Fibroblast of lung (primary cell): ENCODE measurements around the gene NUDT21. TPM values are rescaled to one million over a fixed set of nuclear protein-coding genes. Genes with fewer than 3 reads are reported as not detected.
"Not testable (repeated sequence)": the region's sequence is repeated elsewhere in the genome, so short reads cannot be mapped to it uniquely, and the experiment has no call there.

ENCODE experiments used
- DNase-seq, 2 donors: peaks; one replicate each; pipeline versions ENCODE4 v3.0.0 to v3.0.0-alpha.2; 2010; ENCODE audit warnings: low read depth in 2 of 2
- H2AFZ ChIP-seq: 2 replicates; pipeline ENCODE4 v1.5.1; 2012; ENCODE audit warnings: low read length, control low read depth, inconsistent platforms
- H3K27ac ChIP-seq: 2 replicates; pipeline ENCODE4 v1.5.1; 2011; ENCODE audit warnings: low read length, control low read depth; ENCODE audit not compliant: insufficient read depth
- H3K27me3 ChIP-seq: 2 replicates; pipeline ENCODE4 v1.5.1; 2011; ENCODE audit warnings: mild to moderate bottlenecking, low read length; ENCODE audit not compliant: control insufficient read depth, insufficient read depth
- H3K36me3 ChIP-seq: 2 replicates; pipeline ENCODE4 v1.5.1; 2011; ENCODE audit warnings: low read length; ENCODE audit not compliant: control insufficient read depth, insufficient read depth
- H3K4me1 ChIP-seq: 2 replicates; pipeline ENCODE4 v1.5.1; 2011; ENCODE audit warnings: low read length; ENCODE audit not compliant: control insufficient read depth, insufficient read depth; ENCODE audit errors: extremely low read depth
- H3K4me2 ChIP-seq: 2 replicates; pipeline ENCODE4 v1.5.1; 2011; ENCODE audit warnings: low read length, control low read depth; ENCODE audit not compliant: insufficient read depth; ENCODE audit errors: extremely low read depth
- H3K4me3 ChIP-seq, 4 experiments: fragments of 200-600 bp in 1 of 4; sonication (generic) in 1 of 4; replicated peaks in 1 of 4; 2 replicates each; pipeline ENCODE4 v1.5.1; 2011 to 2016; ENCODE audit warnings: low read length in 4 of 4, low read depth in 3 of 4, mild to moderate bottlenecking in 3 of 4, control low read depth in 2 of 4, inconsistent platforms in 1 of 4, mixed read lengths in 1 of 4; ENCODE audit not compliant: insufficient read depth in 1 of 4; ENCODE audit errors: control extremely low read depth in 1 of 4
- H3K79me2 ChIP-seq: 2 replicates; pipeline ENCODE4 v1.5.1; 2012; ENCODE audit warnings: mild to moderate bottlenecking, low read length, inconsistent platforms; ENCODE audit not compliant: control insufficient read depth, insufficient read depth
- H3K9ac ChIP-seq: 2 replicates; pipeline ENCODE4 v1.5.1; 2011; ENCODE audit warnings: mild to moderate bottlenecking, low read length, control low read depth; ENCODE audit not compliant: insufficient read depth
- H3K9me3 ChIP-seq: 2 replicates; pipeline ENCODE4 v1.5.1; 2012; ENCODE audit warnings: low read depth, low read length; ENCODE audit not compliant: control insufficient read depth, insufficient read depth
- H4K20me1 ChIP-seq: 2 replicates; pipeline ENCODE4 v1.5.1; 2011; ENCODE audit warnings: low read length; ENCODE audit not compliant: control insufficient read depth, insufficient read depth; ENCODE audit errors: extremely low read depth
- EZH2 ChIP-seq: IDR thresholded peaks from 2 replicates; pipeline ENCODE4 v1.5.1; 2012; ENCODE audit warnings: low read length, control low read depth, mild to moderate bottlenecking; ENCODE audit errors: missing control alignments
- polyA plus RNA-seq, 2 donors: library from polyadenylated mRNA; depleted of rRNA in 1 of 2; stranded (reverse) in 1 of 2; unstranded in 1 of 2; fragments of >200 nt; gene quantifications; 2 replicates each; pipeline ENCODE4 v1.2.1, GENCODE V29; 2011 to 2012; ENCODE audit warnings: missing spikeins in 1 of 2
- total RNA-seq: library from RNA; depleted of rRNA; stranded (reverse); fragments of >200 nt; gene quantifications from 2 replicates; pipeline ENCODE4 v1.2.1, GENCODE V29; 2014
- TF ChIP-seq, protein P1 (sequence below), 2 donors: IDR thresholded peaks in 1 of 2; conservative IDR thresholded peaks in 1 of 2; 1 replicate in 1 of 2; 2 replicates in 1 of 2; pipeline ENCODE4 v1.5.1; 2011 to 2012; ENCODE audit warnings: low read length in 2 of 2, control low read depth in 1 of 2, inconsistent platforms in 1 of 2, low read depth in 1 of 2, mild to moderate bottlenecking in 1 of 2

NUDT21 gene
- total and polyA plus RNA-seq, 2 donors (not counting 1 experiment from before 2014, with no cell fraction given), result 69.9 to 132 TPM

DNA sequence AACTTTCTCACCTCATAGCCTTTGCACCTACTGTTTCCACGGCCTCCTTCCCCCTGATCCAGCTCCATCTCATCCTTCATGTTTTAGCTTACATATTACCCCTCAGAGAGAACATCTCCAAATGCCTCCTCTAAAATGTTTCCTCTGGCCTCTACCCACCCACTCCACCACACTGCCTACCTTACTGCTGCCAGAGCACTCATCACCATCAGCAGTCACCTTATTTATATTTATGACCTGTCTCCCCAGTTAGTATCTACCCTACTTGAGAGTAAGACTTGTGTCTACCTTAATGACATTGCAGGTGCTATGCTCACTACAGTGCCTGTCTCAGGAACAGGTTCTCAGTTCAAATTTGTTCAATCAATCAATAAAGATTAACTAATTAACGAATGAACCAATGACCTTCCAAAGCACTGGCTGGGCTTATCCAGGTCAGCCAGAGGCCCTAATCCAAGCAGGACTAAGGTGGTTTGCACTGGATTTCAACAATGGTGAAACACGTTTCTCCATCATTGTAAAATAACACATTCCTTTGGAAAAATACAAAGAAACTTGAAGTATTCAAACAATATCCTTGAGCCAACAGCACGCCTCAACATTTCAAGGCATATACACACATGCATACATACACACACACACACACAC lies 66.9 kb downstream of the NUDT21 start:
- Histone ChIP-seq H3K9ac (no peak overlapping the region), H3K4me3 (no peak overlapping the region), H3K27ac (no peak overlapping the region), H4K20me1 (no peaks in the 10 kb centered on the region), H3K9me3 (no peaks in the 10 kb centered on the region), H3K27me3 (no peaks in the 10 kb centered on the region), H3K79me2 (no peaks in the 10 kb centered on the region), H3K4me2 (no peak overlapping the region), H3K36me3 (peaks cover 10% of the 10 kb centered on the region), H2AFZ (no peak overlapping the region), H3K4me1 (peaks cover 5% of the 10 kb centered on the region)
- DNase-seq, result no peak
- TF ChIP-seq EZH2, result no peak
- TF ChIP-seq, protein P1, sequence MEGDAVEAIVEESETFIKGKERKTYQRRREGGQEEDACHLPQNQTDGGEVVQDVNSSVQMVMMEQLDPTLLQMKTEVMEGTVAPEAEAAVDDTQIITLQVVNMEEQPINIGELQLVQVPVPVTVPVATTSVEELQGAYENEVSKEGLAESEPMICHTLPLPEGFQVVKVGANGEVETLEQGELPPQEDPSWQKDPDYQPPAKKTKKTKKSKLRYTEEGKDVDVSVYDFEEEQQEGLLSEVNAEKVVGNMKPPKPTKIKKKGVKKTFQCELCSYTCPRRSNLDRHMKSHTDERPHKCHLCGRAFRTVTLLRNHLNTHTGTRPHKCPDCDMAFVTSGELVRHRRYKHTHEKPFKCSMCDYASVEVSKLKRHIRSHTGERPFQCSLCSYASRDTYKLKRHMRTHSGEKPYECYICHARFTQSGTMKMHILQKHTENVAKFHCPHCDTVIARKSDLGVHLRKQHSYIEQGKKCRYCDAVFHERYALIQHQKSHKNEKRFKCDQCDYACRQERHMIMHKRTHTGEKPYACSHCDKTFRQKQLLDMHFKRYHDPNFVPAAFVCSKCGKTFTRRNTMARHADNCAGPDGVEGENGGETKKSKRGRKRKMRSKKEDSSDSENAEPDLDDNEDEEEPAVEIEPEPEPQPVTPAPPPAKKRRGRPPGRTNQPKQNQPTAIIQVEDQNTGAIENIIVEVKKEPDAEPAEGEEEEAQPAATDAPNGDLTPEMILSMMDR (conservative IDR thresholded peaks at IDR 0.05 in 1 of 2, IDR thresholded peaks at IDR 0.05 in 1 of 2; ENCODE audit: low read depth in 1 of 2, low read length in 2 of 2), result no peak

DNA sequence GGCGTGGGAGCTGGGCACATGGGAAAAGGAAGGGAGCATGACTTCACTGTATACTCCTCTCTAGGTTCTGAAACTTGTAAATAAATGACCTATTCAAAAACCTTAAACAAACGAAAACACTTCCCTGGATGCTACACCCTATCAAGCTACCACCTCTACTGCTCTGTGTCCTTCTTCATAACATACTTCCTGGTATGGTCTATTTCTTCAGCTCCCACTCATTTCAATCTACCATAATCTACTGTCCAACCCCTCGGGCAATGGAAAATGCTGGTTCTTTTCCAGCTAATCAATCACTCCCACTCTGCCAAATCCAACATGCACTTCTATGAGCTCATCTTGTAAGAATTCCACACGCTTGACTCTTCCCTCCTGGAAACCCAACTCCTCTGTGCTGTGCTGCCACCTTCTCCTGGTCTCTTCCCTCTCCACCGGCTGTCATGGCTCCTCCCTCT lies 68.2 kb downstream of the NUDT21 start:
- no peaks in the 10 kb centered on the region for H4K20me1 ChIP-seq
- no peak overlapping the region for H3K9ac ChIP-seq
- no peak overlapping the region for H3K4me2 ChIP-seq
- no peaks in the 10 kb centered on the region for H3K79me2 ChIP-seq
- H3K36me3 ChIP-seq, result peaks cover 8% of the 10 kb centered on the region
- no peaks in the 10 kb centered on the region for H3K4me1 ChIP-seq
- H2AFZ ChIP-seq, result no peak overlapping the region
- no peaks in the 10 kb centered on the region for H3K27me3 ChIP-seq
- H3K9me3 ChIP-seq, result no peaks in the 10 kb centered on the region
- H3K27ac ChIP-seq, result no peak overlapping the region
- TF ChIP-seq EZH2, result no peak
- TF ChIP-seq, protein P1 (conservative IDR thresholded peaks at IDR 0.05 in 1 of 2, IDR thresholded peaks at IDR 0.05 in 1 of 2; ENCODE audit: low read depth in 1 of 2, low read length in 2 of 2), result no peak
- DNase-seq, result peak in 1 of 2 donors; percentile 83
- no peak overlapping the region for H3K4me3 ChIP-seq

DNA sequence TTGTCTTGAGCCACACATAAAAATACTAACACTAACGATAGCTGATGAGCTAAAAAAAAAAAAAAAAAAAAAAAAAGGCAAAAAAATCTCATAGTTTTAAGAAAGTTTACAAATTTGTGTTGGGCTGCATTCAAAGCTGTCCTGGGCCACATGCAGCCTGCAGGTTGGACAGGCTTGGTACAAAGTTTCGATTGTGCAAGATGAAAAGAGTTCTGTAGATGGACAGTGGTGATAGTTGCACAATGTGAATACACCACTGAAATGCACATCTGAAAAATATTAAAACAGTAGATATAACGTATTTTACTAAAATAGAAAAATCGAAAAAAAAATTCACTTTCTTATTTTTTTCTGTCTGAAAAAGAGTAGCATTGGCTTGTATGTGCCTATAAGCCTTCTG lies 68.7 kb downstream of the NUDT21 start:
- H3K27ac ChIP-seq, result no peak overlapping the region
- TF ChIP-seq, protein P1 (conservative IDR thresholded peaks at IDR 0.05 in 1 of 2, IDR thresholded peaks at IDR 0.05 in 1 of 2; ENCODE audit: low read depth in 1 of 2, low read length in 2 of 2), result no peak
- TF ChIP-seq EZH2, result no peak
- H4K20me1 ChIP-seq, result no peaks in the 10 kb centered on the region
- H3K4me1 ChIP-seq, result no peaks in the 10 kb centered on the region
- H3K9ac ChIP-seq, result no peak overlapping the region
- no peaks in the 10 kb centered on the region for H3K27me3 ChIP-seq
- peaks cover 8% of the 10 kb centered on the region for H3K36me3 ChIP-seq
- H3K79me2 ChIP-seq, result no peaks in the 10 kb centered on the region
- no peak overlapping the region for H2AFZ ChIP-seq
- no peak for DNase-seq
- H3K4me3 ChIP-seq, result no peak overlapping the region
- no peak overlapping the region for H3K4me2 ChIP-seq
- no peaks in the 10 kb centered on the region for H3K9me3 ChIP-seq

DNA sequence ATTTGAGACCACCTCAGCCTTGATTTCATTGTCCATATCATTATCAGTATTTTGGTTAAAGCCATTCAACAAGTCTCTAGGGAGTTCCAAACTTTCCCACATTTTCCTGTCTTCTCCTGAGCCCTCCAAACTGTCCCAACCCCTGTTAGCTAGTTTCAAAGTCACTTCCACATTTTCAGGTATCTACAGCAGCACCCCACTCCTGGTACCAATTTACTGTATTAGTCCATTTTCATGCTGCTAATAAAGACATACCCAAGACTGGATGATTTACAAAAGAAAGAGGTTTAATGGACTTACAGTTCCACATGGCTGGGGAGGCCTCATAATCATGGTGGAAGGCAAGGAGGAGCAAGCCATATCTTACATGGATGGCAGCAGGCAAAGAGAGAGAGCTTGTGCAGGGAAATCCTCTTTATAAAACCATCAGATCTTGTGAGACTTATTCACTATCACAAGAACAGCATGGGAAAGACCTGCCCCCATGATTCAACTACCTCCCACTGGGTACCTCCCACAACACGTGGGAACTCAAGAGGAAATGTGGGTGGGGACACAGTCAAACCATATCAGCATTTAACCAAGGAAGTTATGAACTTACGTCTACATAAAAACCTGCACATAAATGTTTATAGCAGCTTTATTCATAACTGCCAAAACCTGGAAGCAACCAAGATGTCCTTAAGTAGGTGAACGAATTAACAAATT lies 70.2 kb downstream of the NUDT21 start:
- not testable (repeated sequence) for H4K20me1 ChIP-seq, DNase-seq, H3K27ac ChIP-seq, H3K36me3 ChIP-seq, H3K9ac ChIP-seq, H3K79me2 ChIP-seq, H3K4me3 ChIP-seq, H3K27me3 ChIP-seq, H3K9me3 ChIP-seq, H2AFZ ChIP-seq, H3K4me2 ChIP-seq, H3K4me1 ChIP-seq
